Mucosa of descending colon (tissue), 3 donors: ENCODE results near the gene TRAM2. TPM values are rescaled to one million over a fixed set of nuclear protein-coding genes. Genes with fewer than 3 reads are reported as not detected.

Experiments
- ATAC-seq: fragments of 200-7000 bp; cut with Tn5 transposase; one replicate; pipeline ENCODE4 v1.9.1; 2020; ENCODE audit warnings: mild to moderate bottlenecking, moderate library complexity
- DNase-seq, 3 donors: peaks; one replicate each; pipeline ENCODE4 v3.0.0-alpha.2; 2020
- H3K36me3 ChIP-seq: fragments of 200-600 bp; one replicate; pipeline ENCODE4 v1.8.0; 2021; ENCODE audit warnings: low read depth, mild to moderate bottlenecking
- H3K4me1 ChIP-seq: fragments of 200-600 bp; one replicate; pipeline ENCODE4 v1.8.0; 2021; ENCODE audit warnings: low read depth, mild to moderate bottlenecking
- H3K4me3 ChIP-seq: fragments of 200-600 bp; one replicate; pipeline ENCODE4 v1.8.0; 2021; ENCODE audit warnings: mild to moderate bottlenecking
- H3K9me3 ChIP-seq: fragments of 200-600 bp; one replicate; pipeline ENCODE4 v1.8.0; 2021; ENCODE audit warnings: mild to moderate bottlenecking
- intact Hi-C, 2 donors: fragments of 100-400 bp; cut with DNase I in 1 of 2; cut with micrococcal nuclease in 1 of 2; formaldehyde crosslinking; loops; one replicate each; pipeline versions ENCODE4 v1.11.0 to v1.11.1; 2022; cut with DNase I, micrococcal nuclease
- total RNA-seq, 3 donors: library from RNA; stranded (reverse); fragmentation: NEBNext Ultra II Directional in 2 of 3; extraction: Animal tissue kit (Norgen Biotek cat#: 25700) in 2 of 3; gene quantifications; one replicate each; pipeline versions ENCODE4 v1.2.1 to v1.2.4, GENCODE V29; 2021 to 2023
- TF ChIP-seq, protein P1 (sequence below): fragments of 200-600 bp; IDR thresholded peaks from one replicate; pipeline ENCODE4 v1.8.0; 2022; ENCODE audit warnings: antibody characterized with exemption, mild to moderate bottlenecking
- donor health status: DM: no; HTN: no; CAD: no; lungs with moderate emphysema.
- donor health status: DM: no; HTN: no; CAD: no.
- donor health status: DM: no; HTN: yes; CAD: no.

Gene TRAM2
- total RNA-seq, 3 donors from 2014 or later = 20.3 to 25.0 (median 24.1) TPM

DNA sequence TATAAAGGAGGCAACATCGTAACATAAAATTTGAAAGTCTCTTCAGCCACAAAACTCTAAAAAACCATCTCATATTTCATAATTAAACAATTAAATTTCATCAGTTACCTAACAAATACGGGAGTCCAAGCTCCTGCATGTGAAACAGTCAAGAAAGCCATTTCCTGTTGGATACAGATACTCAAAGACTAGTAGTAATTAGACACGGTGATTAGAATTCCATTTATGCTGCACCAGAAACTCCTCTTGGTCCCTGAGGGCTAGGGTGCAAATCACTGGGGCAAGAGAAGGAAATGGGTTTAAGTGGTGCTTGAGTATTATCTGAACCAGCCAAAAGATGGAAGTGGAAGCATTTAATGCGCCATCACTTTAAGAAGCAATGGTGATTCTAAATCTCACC is 27.4 kb downstream of the TRAM2 start:
- Histone ChIP-seq H3K4me3 (no peak overlapping the region), H3K4me1 (peaks cover 65% of the 10 kb centered on the region), H3K36me3 (no peaks in the 10 kb centered on the region), H3K9me3 (no peaks in the 10 kb centered on the region)
- intact Hi-C loops = no loop called here
- TF ChIP-seq, protein P1, sequence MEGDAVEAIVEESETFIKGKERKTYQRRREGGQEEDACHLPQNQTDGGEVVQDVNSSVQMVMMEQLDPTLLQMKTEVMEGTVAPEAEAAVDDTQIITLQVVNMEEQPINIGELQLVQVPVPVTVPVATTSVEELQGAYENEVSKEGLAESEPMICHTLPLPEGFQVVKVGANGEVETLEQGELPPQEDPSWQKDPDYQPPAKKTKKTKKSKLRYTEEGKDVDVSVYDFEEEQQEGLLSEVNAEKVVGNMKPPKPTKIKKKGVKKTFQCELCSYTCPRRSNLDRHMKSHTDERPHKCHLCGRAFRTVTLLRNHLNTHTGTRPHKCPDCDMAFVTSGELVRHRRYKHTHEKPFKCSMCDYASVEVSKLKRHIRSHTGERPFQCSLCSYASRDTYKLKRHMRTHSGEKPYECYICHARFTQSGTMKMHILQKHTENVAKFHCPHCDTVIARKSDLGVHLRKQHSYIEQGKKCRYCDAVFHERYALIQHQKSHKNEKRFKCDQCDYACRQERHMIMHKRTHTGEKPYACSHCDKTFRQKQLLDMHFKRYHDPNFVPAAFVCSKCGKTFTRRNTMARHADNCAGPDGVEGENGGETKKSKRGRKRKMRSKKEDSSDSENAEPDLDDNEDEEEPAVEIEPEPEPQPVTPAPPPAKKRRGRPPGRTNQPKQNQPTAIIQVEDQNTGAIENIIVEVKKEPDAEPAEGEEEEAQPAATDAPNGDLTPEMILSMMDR = no peak
- DNase-seq (no peak), ATAC-seq (no peak)

DNA sequence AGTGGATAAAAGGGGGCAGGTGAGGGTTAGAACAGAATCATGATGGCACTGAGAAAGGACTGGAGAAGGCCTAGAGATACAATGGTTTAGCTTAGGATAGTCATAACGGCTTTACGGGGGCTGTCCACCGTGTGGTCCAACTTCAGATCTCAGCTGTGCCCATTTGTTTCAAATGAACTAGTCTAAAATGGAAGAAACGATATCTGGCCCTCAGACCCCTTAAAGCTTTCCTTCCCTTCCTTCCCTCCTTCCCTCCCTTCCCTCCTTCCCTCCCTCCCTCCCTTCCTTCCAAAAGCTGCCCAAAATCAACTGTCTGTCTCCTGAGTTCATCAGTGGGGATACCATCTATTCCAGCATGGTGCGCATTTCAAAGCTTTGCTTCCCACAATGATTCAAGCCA is 27.9 kb downstream of the TRAM2 start:
- intact Hi-C loops = no loop called here
- Histone ChIP-seq H3K9me3 (no peaks in the 10 kb centered on the region), H3K4me1 (peaks cover 66% of the 10 kb centered on the region), H3K4me3 (no peak overlapping the region), H3K36me3 (no peaks in the 10 kb centered on the region)
- ATAC-seq = no peak
- DNase-seq = no peak
- TF ChIP-seq, protein P1 = no peak

DNA sequence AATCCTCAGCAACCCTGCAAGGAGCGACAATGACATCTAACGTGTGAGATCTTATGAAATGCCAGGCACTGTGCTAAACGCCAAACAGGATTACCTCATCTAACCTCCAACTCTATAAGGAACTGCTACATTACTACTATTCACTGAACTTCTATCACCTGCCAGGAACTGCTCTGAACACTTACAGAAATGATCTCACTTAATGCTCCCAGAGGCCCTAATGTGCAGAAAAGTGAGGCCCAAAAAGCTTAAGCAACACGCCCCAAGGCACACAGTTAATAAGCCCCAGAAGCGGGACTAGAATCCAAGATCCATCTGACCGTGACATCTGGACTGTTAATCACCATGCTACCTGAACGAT is 28.5 kb downstream of the TRAM2 start:
- TF ChIP-seq, protein P1 = no peak
- no peaks in the 10 kb centered on the region for H3K9me3 ChIP-seq
- intact Hi-C loops = no loop called here
- no peak for DNase-seq
- H3K4me3 ChIP-seq = no peak overlapping the region
- peak; percentile 25 for ATAC-seq
- peaks cover 71% of the 10 kb centered on the region for H3K4me1 ChIP-seq
- H3K36me3 ChIP-seq = no peaks in the 10 kb centered on the region

DNA sequence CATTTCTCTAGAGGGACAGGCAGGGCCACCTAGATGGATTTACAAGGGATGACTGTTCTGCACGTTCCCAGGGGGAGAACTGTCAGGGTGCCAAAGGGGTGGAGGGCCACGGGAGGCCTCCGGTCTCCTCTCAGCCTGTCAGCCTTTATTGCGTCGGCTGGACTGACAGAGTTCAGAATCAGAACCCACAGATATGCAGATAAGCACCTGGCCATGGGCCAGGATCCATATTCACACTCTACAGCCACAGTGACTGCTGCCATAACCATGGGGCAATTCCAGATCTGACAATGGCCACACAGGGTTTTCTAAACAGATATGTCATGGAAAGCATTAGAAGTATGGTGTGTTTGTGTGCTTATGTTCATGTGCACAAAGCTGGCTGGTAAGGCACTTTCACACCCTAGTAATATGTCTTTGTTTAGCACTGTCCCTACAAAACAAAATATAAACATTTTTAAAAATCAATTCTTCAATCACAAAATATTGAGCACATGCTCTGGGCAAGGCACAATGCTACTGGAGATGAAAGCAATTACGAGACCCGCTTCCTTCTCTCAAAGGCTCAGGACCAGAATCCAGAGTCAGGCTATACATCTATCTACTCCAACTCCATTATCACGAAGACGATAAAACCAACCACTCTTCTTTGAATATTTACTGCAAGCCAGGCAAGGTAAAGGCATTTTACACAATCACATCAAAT is 29.1 kb downstream of the TRAM2 start:
- Histone ChIP-seq H3K9me3 (no peaks in the 10 kb centered on the region), H3K36me3 (no peaks in the 10 kb centered on the region), H3K4me1 (peaks cover 69% of the 10 kb centered on the region), H3K4me3 (no peak overlapping the region)
- intact Hi-C loops = no loop called here
- peak; percentile 68 to 75 (median 73) for DNase-seq
- peak; percentile 45 for ATAC-seq
- TF ChIP-seq, protein P1 = no peak

DNA sequence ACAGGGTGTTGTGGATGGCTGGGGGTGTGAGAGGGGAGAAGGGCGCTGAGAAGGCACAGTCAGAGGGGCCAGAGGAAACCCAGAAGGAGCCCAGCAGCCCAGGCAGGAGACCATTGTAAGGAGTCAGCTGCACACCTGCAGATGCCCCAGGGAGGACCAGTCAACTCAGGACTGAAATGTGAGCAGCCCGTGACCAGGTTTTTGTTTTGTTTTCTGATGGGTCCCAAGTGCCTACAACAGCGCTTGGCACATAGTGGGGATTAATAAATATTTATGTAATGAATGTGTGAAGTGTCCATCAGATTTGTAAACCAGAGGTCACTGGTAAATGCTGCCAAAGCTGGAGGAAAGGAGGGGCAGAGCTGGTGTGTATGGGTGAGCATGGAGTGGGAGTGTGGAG is 30.2 kb downstream of the TRAM2 start:
- Histone ChIP-seq H3K4me1 (peaks cover 59% of the 10 kb centered on the region), H3K9me3 (no peaks in the 10 kb centered on the region), H3K4me3 (no peak overlapping the region), H3K36me3 (no peaks in the 10 kb centered on the region)
- TF ChIP-seq, protein P1 = no peak
- DNase-seq (no peak), ATAC-seq (no peak)
- intact Hi-C loops = no loop called here

DNA sequence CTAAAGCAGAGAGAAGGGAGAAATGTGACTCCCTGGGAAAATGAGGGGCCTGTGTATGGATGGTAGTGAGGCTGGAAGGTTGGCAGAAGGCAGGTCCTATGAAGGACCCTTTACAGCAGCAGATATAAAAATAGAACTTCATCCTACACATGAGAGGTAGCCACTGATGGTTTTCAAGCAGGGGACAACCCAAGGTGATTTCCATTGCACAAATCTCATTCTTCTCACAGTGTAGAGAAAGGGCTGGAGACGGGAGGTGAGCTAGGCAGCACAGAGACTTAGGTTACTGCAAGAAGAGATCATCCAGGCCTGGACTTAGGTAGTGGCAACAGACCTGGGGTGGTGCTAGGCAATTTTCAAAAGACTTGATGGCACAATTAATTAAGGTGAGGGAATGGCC is 30.7 kb downstream of the TRAM2 start:
- intact Hi-C loops = no loop called here
- TF ChIP-seq, protein P1 = no peak
- H3K4me3 ChIP-seq = no peak overlapping the region
- ATAC-seq = no peak
- peaks cover 55% of the 10 kb centered on the region for H3K4me1 ChIP-seq
- no peaks in the 10 kb centered on the region for H3K36me3 ChIP-seq
- no peak for DNase-seq
- H3K9me3 ChIP-seq = no peaks in the 10 kb centered on the region
